IMR-90 (cell line): Measurements from ENCODE around the gene PPM1D. TPM values are rescaled to one million over a fixed set of nuclear protein-coding genes. Genes with fewer than 3 reads are reported as not detected.

Experiments used
- ATAC-seq: fragments of 200-7000 bp; cut with Tn5 transposase; 2 replicates; pipeline ENCODE4 v1.9.1; 2020; ENCODE audit warnings: low read depth, mild to moderate bottlenecking, moderate library complexity
- BruUV-seq: library from RNA; stranded (reverse); fragments of 400-500 nt; replicated peaks from 2 replicates; lab custom pipeline; 2021; lab: Mats Ljungman, UMichigan
- CTCF ChIA-PET: fragments of 300-600 bp; formaldehyde crosslinking; extraction: SDS; loops from one replicate; lab custom pipeline; 2021; ENCODE audit warnings: antibody characterized with exemption; lab: Yijun Ruan, JAX
- POLR2A ChIA-PET: fragments of 300-600 bp; sonication (Branson Sonifier 250); formaldehyde crosslinking; loops from one replicate; lab custom pipeline; 2022; ENCODE audit warnings: antibody characterized with exemption; ENCODE audit not compliant: unreplicated experiment; lab: Charles Lee
- DNase-seq: peaks from one replicate; pipeline ENCODE4 v3.0.0; 2013
- H2AFZ ChIP-seq: replicated peaks from 2 replicates; pipeline ENCODE3; 2013; ENCODE audit warnings: low read length, mild to moderate bottlenecking; ENCODE audit not compliant: poor library complexity
- H2AK5ac ChIP-seq: 2 replicates; pipeline ENCODE4 v1.6.1; 2013; ENCODE audit warnings: low read depth, low read length, inconsistent platforms
- H2AK9ac ChIP-seq: replicated peaks from 2 replicates; pipeline ENCODE3; 2013; ENCODE audit warnings: mild to moderate bottlenecking, low read depth, low read length, moderate library complexity; ENCODE audit not compliant: poor library complexity
- H2BK120ac ChIP-seq: 2 replicates; pipeline ENCODE4 v1.6.1; 2013; ENCODE audit warnings: low read depth, low read length, inconsistent platforms
- H2BK15ac ChIP-seq: 3 replicates; pipeline ENCODE4 v1.6.1; 2013; ENCODE audit warnings: low read depth, low read length, inconsistent platforms
- H2BK20ac ChIP-seq: 2 replicates; pipeline ENCODE4 v1.6.1; 2013; ENCODE audit warnings: low read depth, mild to moderate bottlenecking, inconsistent platforms, low read length, moderate library complexity
- H2BK5ac ChIP-seq: 2 replicates; pipeline ENCODE4 v1.6.1; 2013; ENCODE audit warnings: mild to moderate bottlenecking, low read depth, low read length, inconsistent platforms; ENCODE audit not compliant: poor library complexity, severe bottlenecking
- H3K14ac ChIP-seq: replicated peaks from 2 replicates; pipeline ENCODE4 v1.6.1; 2013; ENCODE audit warnings: low read depth, low read length, inconsistent platforms
- H3K18ac ChIP-seq: 2 replicates; pipeline ENCODE4 v1.6.1; 2013; ENCODE audit warnings: low read depth, low read length, control low read depth
- H3K23ac ChIP-seq: 2 replicates; pipeline ENCODE4 v1.6.1; 2013; ENCODE audit warnings: low read depth, low read length, inconsistent platforms
- H3K27ac ChIP-seq: 2 replicates; pipeline ENCODE4 v1.5.1; 2013; ENCODE audit warnings: mild to moderate bottlenecking, control low read depth, low read length; ENCODE audit not compliant: insufficient read depth
- H3K27me3 ChIP-seq: 2 replicates; pipeline ENCODE4 v1.6.1; 2013; ENCODE audit warnings: low read length; ENCODE audit not compliant: control insufficient read depth, insufficient read depth
- H3K36me3 ChIP-seq: 2 replicates; pipeline ENCODE4 v1.6.1; 2013; ENCODE audit warnings: low read length, mixed read lengths; ENCODE audit not compliant: control insufficient read depth, insufficient read depth
- H3K4ac ChIP-seq: 2 replicates; pipeline ENCODE4 v1.6.1; 2013; ENCODE audit warnings: low read depth, low read length, inconsistent platforms
- H3K4me1 ChIP-seq: 2 replicates; pipeline ENCODE4 v1.6.1; 2013; ENCODE audit warnings: low read length, mixed read lengths; ENCODE audit not compliant: control insufficient read depth, insufficient read depth
- H3K4me2 ChIP-seq: 2 replicates; pipeline ENCODE4 v1.6.1; 2013; ENCODE audit warnings: low read depth, mild to moderate bottlenecking, control low read depth, low read length, moderate library complexity
- H3K4me3 ChIP-seq: 2 replicates; pipeline ENCODE4 v1.5.1; 2013; ENCODE audit warnings: low read depth, mild to moderate bottlenecking, control low read depth, low read length, moderate library complexity; ENCODE audit not compliant: insufficient read depth
- H3K56ac ChIP-seq: 2 replicates; pipeline ENCODE4 v1.6.1; 2013; ENCODE audit warnings: low read length, inconsistent platforms; ENCODE audit not compliant: insufficient read depth; ENCODE audit errors: extremely low read depth
- H3K79me1 ChIP-seq, 2 experiments: 2 replicates each; pipeline ENCODE4 v1.6.1; 2013; ENCODE audit warnings: low read length in 2 of 2, inconsistent platforms in 1 of 2, low read depth in 1 of 2
- H3K9ac ChIP-seq: 2 replicates; pipeline ENCODE4 v1.6.1; 2013; ENCODE audit warnings: low read depth, low read length, control low read depth
- H3K9me1 ChIP-seq: 2 replicates; pipeline ENCODE4 v1.6.1; 2013; ENCODE audit warnings: low read length, inconsistent platforms; ENCODE audit not compliant: insufficient read depth
- H3K9me3 ChIP-seq: 2 replicates; pipeline ENCODE4 v1.6.1; 2013; ENCODE audit warnings: low read length; ENCODE audit not compliant: control insufficient read depth, insufficient read depth
- H4K20me1 ChIP-seq: 2 replicates; pipeline ENCODE4 v1.6.1; 2013; ENCODE audit warnings: low read length, inconsistent platforms; ENCODE audit not compliant: insufficient read depth
- H4K5ac ChIP-seq: 2 replicates; pipeline ENCODE4 v1.6.1; 2013; ENCODE audit warnings: mild to moderate bottlenecking, low read depth, low read length, control low read depth
- H4K8ac ChIP-seq, 2 experiments: 2 replicates each; pipeline ENCODE4 v1.6.1; 2013; ENCODE audit warnings: low read depth in 2 of 2, low read length in 2 of 2, control low read depth in 1 of 2, inconsistent platforms in 1 of 2
- H4K91ac ChIP-seq: 2 replicates; pipeline ENCODE4 v1.6.1; 2013; ENCODE audit warnings: low read depth, low read length, inconsistent platforms; ENCODE audit not compliant: insufficient read depth
- BHLHE40 ChIP-seq: fragments of 150-350 bp; IDR thresholded peaks from 2 replicates; pipeline ENCODE4 v1.6.1; 2016; ENCODE audit warnings: mild to moderate bottlenecking, low read depth, low read length
- CEBPB ChIP-seq: IDR thresholded peaks from 2 replicates; pipeline ENCODE4 v1.6.1; 2012; ENCODE audit warnings: low read depth, low read length, improper control_type of control experiment
- CHD1 ChIP-seq: IDR thresholded peaks from 2 replicates; pipeline ENCODE4 v1.6.1; 2012; ENCODE audit warnings: low read depth, low read length, improper control_type of control experiment
- CTCF ChIP-seq: conservative IDR thresholded peaks from 2 replicates; pipeline ENCODE4 v1.5.1; 2012; ENCODE audit warnings: mild to moderate bottlenecking, low read depth, low read length, improper control_type of control experiment
- ELK1 ChIP-seq: fragments of 150-350 bp; IDR thresholded peaks from 2 replicates; pipeline ENCODE4 v1.6.1; 2016; ENCODE audit warnings: low read depth, mild to moderate bottlenecking, low read length, moderate library complexity, borderline replicate concordance
- FOS ChIP-seq: fragments of 150-350 bp; IDR thresholded peaks from 2 replicates; pipeline ENCODE4 v1.6.1; 2016; ENCODE audit warnings: low read depth, low read length
- MAFK ChIP-seq: IDR thresholded peaks from 2 replicates; pipeline ENCODE4 v1.6.1; 2012; ENCODE audit warnings: low read depth, low read length, improper control_type of control experiment
- MAZ ChIP-seq: IDR thresholded peaks from 2 replicates; pipeline ENCODE4 v1.6.1; 2012; ENCODE audit warnings: low read depth, mild to moderate bottlenecking, low read length, improper control_type of control experiment, moderate library complexity, borderline replicate concordance
- MXI1 ChIP-seq: IDR thresholded peaks from 2 replicates; pipeline ENCODE4 v1.6.1; 2012; ENCODE audit warnings: low read depth, mild to moderate bottlenecking, low read length, moderate library complexity, borderline replicate concordance
- NFE2L2 ChIP-seq: fragments of 150-350 bp; IDR thresholded peaks from 2 replicates; pipeline ENCODE4 v1.6.1; 2016; ENCODE audit warnings: low read depth, mild to moderate bottlenecking, low read length
- POLR2A ChIP-seq: IDR thresholded peaks from 2 replicates; pipeline ENCODE4 v1.6.1; 2012; ENCODE audit warnings: mild to moderate bottlenecking, low read depth, low read length
- RAD21 ChIP-seq: IDR thresholded peaks from 2 replicates; pipeline ENCODE4 v1.6.1; 2012; ENCODE audit warnings: low read length, improper control_type of control experiment
- RCOR1 ChIP-seq: IDR thresholded peaks from 2 replicates; pipeline ENCODE4 v1.6.1; 2012; ENCODE audit warnings: mild to moderate bottlenecking, low read length, improper control_type of control experiment; ENCODE audit not compliant: insufficient replicate concordance
- RFX5 ChIP-seq: IDR thresholded peaks from 2 replicates; pipeline ENCODE4 v1.8.0; 2012; ENCODE audit warnings: low read depth, mild to moderate bottlenecking, low read length, moderate library complexity
- SMC3 ChIP-seq: fragments of 150-350 bp; IDR thresholded peaks from 2 replicates; pipeline ENCODE4 v1.6.1; 2016; ENCODE audit warnings: low read depth, mild to moderate bottlenecking, antibody characterized with exemption, low read length, moderate library complexity
- WGBS, 2 experiments: methylation state at CpG; one replicate each; pipeline versions ENCODE4 v1.1.5 to v1.1.7; 2013; ENCODE audit warnings: missing lambda C conversion rate in 2 of 2; ENCODE audit not compliant: insufficient read length in 1 of 2; ENCODE audit errors: extremely low coverage in 2 of 2; 5-methylcytosine and 5-hydroxymethylcytosine counted together
- dilution Hi-C: fragments of 300-500 bp; cut with HindIII; formaldehyde crosslinking; loops from one replicate; pipeline ENCODE4 v1.14.3; 2018; ENCODE audit warnings: low sequenced_read_pairs; ENCODE audit not compliant: unreplicated experiment
- in situ Hi-C: fragments of 300-500 bp; cut with MboI; formaldehyde crosslinking; loops from 3 replicates; pipeline ENCODE4 v1.14.3; 2019; ENCODE audit warnings: low sequenced_read_pairs, inconsistent platforms, mixed read lengths
- intact Hi-C: fragments of 100-400 bp; cut with micrococcal nuclease; formaldehyde crosslinking; loops from 2 replicates; pipeline ENCODE4 v1.10.0; 2022
- polyA plus RNA-seq, 3 experiments: library from polyadenylated mRNA; depleted of rRNA; stranded (reverse); fragments of >200 nt; gene quantifications; 2 replicates each; pipeline ENCODE4 v1.2.3, GENCODE V29; 2012; ENCODE audit warnings: low replicate concordance in 1 of 3
- total RNA-seq: library from RNA; depleted of rRNA; stranded (reverse); fragments of >200 nt; gene quantifications from 2 replicates; pipeline ENCODE4 v1.2.3, GENCODE V29; 2012
- TF ChIP-seq, protein P1 (sequence below): fragments of 150-350 bp; IDR thresholded peaks from 2 replicates; pipeline ENCODE4 v1.6.1; 2017; ENCODE audit warnings: mild to moderate bottlenecking, antibody characterized with exemption, low read length, low read depth

PPM1D gene
- total and polyA plus RNA-seq, 2 of the 4 experiments (the other 2 are of a cell fraction), result 5.5 to 16.1 TPM

DNA sequence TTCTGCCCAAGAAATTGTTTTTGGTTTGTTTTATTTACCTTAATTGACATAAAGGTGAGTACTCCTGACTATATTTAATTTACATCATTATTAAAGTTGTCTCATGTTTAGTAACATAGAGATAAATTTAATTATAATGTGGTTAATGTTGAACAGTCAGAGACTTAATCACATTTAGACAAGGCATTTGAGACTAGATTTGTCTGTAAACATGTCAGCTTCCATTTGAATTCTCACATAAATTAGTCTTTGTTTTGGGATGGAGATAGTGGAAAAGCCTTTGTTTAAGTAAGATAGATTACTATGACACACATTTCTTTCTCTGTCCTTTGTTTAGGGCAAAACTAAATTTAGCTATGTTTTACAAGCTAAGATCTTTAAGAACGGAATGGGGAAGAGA is 59.2 kb downstream of the PPM1D start:
- no peak overlapping the region for H3K4me3 ChIP-seq
- BruUV-seq, result no TSS peak
- no peak overlapping the region for H4K5ac ChIP-seq
- in situ Hi-C loops, result no loop called here
- dilution Hi-C loops, result no loop called here
- H4K8ac ChIP-seq, result no peak overlapping the region
- H3K36me3 ChIP-seq, result peaks cover 8% of the 10 kb centered on the region
- no peak overlapping the region for H4K91ac ChIP-seq
- H4K20me1 ChIP-seq, result peaks cover 2% of the 10 kb centered on the region; the same call in 1 of the 2 replicates
- H2BK15ac ChIP-seq, result no peak overlapping the region
- WGBS, 2 experiments, result no CpG with 5 or more reads among the region's 1 CpG
- H3K27ac ChIP-seq, result no peak overlapping the region
- DNase-seq (no peak), ATAC-seq (no peak)
- no peak overlapping the region for H3K23ac ChIP-seq
- peaks cover 2% of the 10 kb centered on the region; the same call in 1 of the 2 replicates for H3K4me1 ChIP-seq
- POLR2A ChIA-PET, result no interaction called here
- no peaks in the 10 kb centered on the region for H3K9me3 ChIP-seq
- TF ChIP-seq MAFK (no peak), CEBPB (no peak), NFE2L2 (no peak), SMC3 (no peak), RAD21 (no peak), ELK1 (no peak), RFX5 (no peak), BHLHE40 (no peak), CTCF (no peak), RCOR1 (no peak), MXI1 (no peak), POLR2A (no peak), FOS (no peak), CHD1 (no peak), MAZ (no peak)
- TF ChIP-seq, protein P1, sequence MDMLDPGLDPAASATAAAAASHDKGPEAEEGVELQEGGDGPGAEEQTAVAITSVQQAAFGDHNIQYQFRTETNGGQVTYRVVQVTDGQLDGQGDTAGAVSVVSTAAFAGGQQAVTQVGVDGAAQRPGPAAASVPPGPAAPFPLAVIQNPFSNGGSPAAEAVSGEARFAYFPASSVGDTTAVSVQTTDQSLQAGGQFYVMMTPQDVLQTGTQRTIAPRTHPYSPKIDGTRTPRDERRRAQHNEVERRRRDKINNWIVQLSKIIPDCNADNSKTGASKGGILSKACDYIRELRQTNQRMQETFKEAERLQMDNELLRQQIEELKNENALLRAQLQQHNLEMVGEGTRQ, result no peak
- H3K14ac ChIP-seq, result no peak overlapping the region
- no peak overlapping the region for H2BK120ac ChIP-seq
- intact Hi-C loops, result no loop called here
- no peak overlapping the region for H2BK5ac ChIP-seq
- peaks cover 23% of the 10 kb centered on the region in 2 experiments for H3K79me1 ChIP-seq
- H2AK9ac ChIP-seq, result no peak overlapping the region
- no peak overlapping the region for H2BK20ac ChIP-seq
- H3K4ac ChIP-seq, result no peak overlapping the region
- H3K4me2 ChIP-seq, result no peak overlapping the region
- no peaks in the 10 kb centered on the region for H3K27me3 ChIP-seq
- no peak overlapping the region for H3K18ac ChIP-seq
- no peaks in the 10 kb centered on the region for H3K9me1 ChIP-seq
- H3K9ac ChIP-seq, result no peak overlapping the region
- H2AFZ ChIP-seq, result no peak overlapping the region
- H2AK5ac ChIP-seq, result no peak overlapping the region
- H3K56ac ChIP-seq, result no peak overlapping the region
- CTCF ChIA-PET, result no interaction called here
